Type B pancreatic cell (in vitro differentiated cells): Measurements from ENCODE around the gene ZNF281. TPM values are rescaled to one million over a fixed set of nuclear protein-coding genes. Genes with fewer than 3 reads are reported as not detected.

ENCODE experiments used
- DNase-seq: peaks from one replicate; pipeline ENCODE4 v3.0.0; 2021; ENCODE audit warnings: mixed read lengths; ENCODE audit not compliant: unreplicated experiment; ENCODE audit errors: extremely low spot score
- H3K27ac Mint-ChIP-seq: 2 replicates; pipeline ENCODE4 v1.8.0; 2021; ENCODE audit warnings: mild to moderate bottlenecking, mixed read lengths
- H3K27me3 Mint-ChIP-seq: 2 replicates; pipeline ENCODE4 v1.8.0; 2021; ENCODE audit warnings: mixed read lengths
- H3K36me3 Mint-ChIP-seq: 2 replicates; pipeline ENCODE4 v1.8.0; 2021; ENCODE audit warnings: mixed read lengths
- H3K4me1 Mint-ChIP-seq: one replicate; pipeline ENCODE4 v1.8.0; 2021; ENCODE audit warnings: mixed read lengths; ENCODE audit not compliant: unreplicated experiment
- H3K4me3 Mint-ChIP-seq: 2 replicates; pipeline ENCODE4 v1.8.0; 2021; ENCODE audit warnings: mild to moderate bottlenecking, mixed read lengths
- H3K9me3 Mint-ChIP-seq: 2 replicates; pipeline ENCODE4 v1.8.0; 2021; ENCODE audit warnings: mixed read lengths
- CTCF ChIP-seq: fragments of 200-600 bp; sonication (generic); conservative IDR thresholded peaks from 2 replicates; pipeline ENCODE4 v1.5.0; 2021; ENCODE audit warnings: antibody characterized with exemption, mild to moderate bottlenecking
- total RNA-seq: library from RNA; stranded (reverse); gene quantifications from 2 replicates; pipeline ENCODE4 v1.2.1, GENCODE V29; 2021; ENCODE audit warnings: low replicate concordance

The ZNF281 gene
- total RNA-seq, 1 donor from 2014 or later, result 30.5 TPM

GRCh38 chr1:200400556-200400955 is 9.3 kb downstream of the ZNF281 start:
- Mint-ChIP-seq H3K27ac (no peak overlapping the region), H3K27me3 (no peaks in the 10 kb centered on the region)

GRCh38 chr1:200399860-200400259 is 10.0 kb downstream of the ZNF281 start:
- TF ChIP-seq CTCF, result no peak
- peaks cover 31% of the 10 kb centered on the region for H3K36me3 Mint-ChIP-seq
- H3K27me3 Mint-ChIP-seq, result no peaks in the 10 kb centered on the region

More at GRCh38 chr1:200400556-200400955, 9.3 kb downstream of the ZNF281 start:
- no peak overlapping the region for H3K4me3 Mint-ChIP-seq
- H3K4me1 Mint-ChIP-seq, result peaks cover 10% of the 10 kb centered on the region
- H3K36me3 Mint-ChIP-seq, result peaks cover 38% of the 10 kb centered on the region
- H3K9me3 Mint-ChIP-seq, result no peaks in the 10 kb centered on the region
- DNase-seq, result no peak
- no peak for TF ChIP-seq CTCF

GRCh38 chr1:200398373-200398772 is 11.5 kb downstream of the ZNF281 start:
- no peak overlapping the region for H3K4me3 Mint-ChIP-seq
- H3K27me3 Mint-ChIP-seq, result no peaks in the 10 kb centered on the region
- peaks cover 24% of the 10 kb centered on the region for H3K36me3 Mint-ChIP-seq
- no peak for DNase-seq
- no peak for TF ChIP-seq CTCF
- H3K4me1 Mint-ChIP-seq, result peaks cover 10% of the 10 kb centered on the region
- no peak overlapping the region for H3K27ac Mint-ChIP-seq
- H3K9me3 Mint-ChIP-seq, result no peaks in the 10 kb centered on the region

More at GRCh38 chr1:200399860-200400259, 10.0 kb downstream of the ZNF281 start:
- DNase-seq, result no peak
- Mint-ChIP-seq H3K4me3 (no peak overlapping the region), H3K27ac (no peak overlapping the region), H3K9me3 (no peaks in the 10 kb centered on the region), H3K4me1 (peaks cover 10% of the 10 kb centered on the region)

GRCh38 chr1:200392625-200393185 is 17.1 kb downstream of the ZNF281 start:
- Mint-ChIP-seq H3K27me3 (no peaks in the 10 kb centered on the region), H3K36me3 (peaks cover 4% of the 10 kb centered on the region), H3K9me3 (no peaks in the 10 kb centered on the region), H3K4me3 (no peak overlapping the region), H3K4me1 (peaks cover 5% of the 10 kb centered on the region), H3K27ac (no peak overlapping the region)
- no peak for TF ChIP-seq CTCF
- no peak for DNase-seq

GRCh38 chr1:200391747-200392146 is 18.1 kb downstream of the ZNF281 start:
- DNase-seq, result no peak
- Mint-ChIP-seq H3K27ac (no peak overlapping the region), H3K4me3 (no peak overlapping the region), H3K4me1 (peaks cover 5% of the 10 kb centered on the region), H3K27me3 (no peaks in the 10 kb centered on the region), H3K36me3 (no peaks in the 10 kb centered on the region), H3K9me3 (no peaks in the 10 kb centered on the region)
- TF ChIP-seq CTCF, result no peak

- H3K9me3 Mint-ChIP-seq, result no peaks in the 10 kb centered on the region
- no peak overlapping the region for H3K4me3 Mint-ChIP-seq
- peaks cover 5% of the 10 kb centered on the region for H3K4me1 Mint-ChIP-seq
- no peak for TF ChIP-seq CTCF
- H3K27ac Mint-ChIP-seq, result no peak overlapping the region
- no peaks in the 10 kb centered on the region for H3K36me3 Mint-ChIP-seq
- no peak for DNase-seq
- no peaks in the 10 kb centered on the region for H3K27me3 Mint-ChIP-seq
These were observed 21.0 kb downstream of the ZNF281 start for GRCh38 chr1:200388791-200389190.
